Ovary (tissue), 3 donors: Measurements from ENCODE around the gene TUBA4B.

Experiments
- EP300 ChIP-seq: sonication (generic); formaldehyde crosslinking; IDR thresholded peaks from one replicate; pipeline ENCODE4 v1.6.1; 2017; ENCODE audit warnings: antibody characterized with exemption
- POLR2A ChIP-seq: fragments of 450-650 bp; IDR thresholded peaks from one replicate; pipeline ENCODE4 v1.6.1; 2017; ENCODE audit warnings: antibody characterized with exemption, mild to moderate bottlenecking, moderate library complexity
- TF ChIP-seq, protein P1 (sequence below), 3 donors: fragments of 450-650 bp in 2 of 3; fragments of 200-600 bp in 1 of 3; IDR thresholded peaks; one replicate each; pipeline versions ENCODE4 v1.5.1 to v1.8.0; 2016 to 2022; ENCODE audit warnings: antibody characterized with exemption in 3 of 3, mild to moderate bottlenecking in 1 of 3
- donor health status: DM: no; HTN: no; CAD: no.

DNA sequence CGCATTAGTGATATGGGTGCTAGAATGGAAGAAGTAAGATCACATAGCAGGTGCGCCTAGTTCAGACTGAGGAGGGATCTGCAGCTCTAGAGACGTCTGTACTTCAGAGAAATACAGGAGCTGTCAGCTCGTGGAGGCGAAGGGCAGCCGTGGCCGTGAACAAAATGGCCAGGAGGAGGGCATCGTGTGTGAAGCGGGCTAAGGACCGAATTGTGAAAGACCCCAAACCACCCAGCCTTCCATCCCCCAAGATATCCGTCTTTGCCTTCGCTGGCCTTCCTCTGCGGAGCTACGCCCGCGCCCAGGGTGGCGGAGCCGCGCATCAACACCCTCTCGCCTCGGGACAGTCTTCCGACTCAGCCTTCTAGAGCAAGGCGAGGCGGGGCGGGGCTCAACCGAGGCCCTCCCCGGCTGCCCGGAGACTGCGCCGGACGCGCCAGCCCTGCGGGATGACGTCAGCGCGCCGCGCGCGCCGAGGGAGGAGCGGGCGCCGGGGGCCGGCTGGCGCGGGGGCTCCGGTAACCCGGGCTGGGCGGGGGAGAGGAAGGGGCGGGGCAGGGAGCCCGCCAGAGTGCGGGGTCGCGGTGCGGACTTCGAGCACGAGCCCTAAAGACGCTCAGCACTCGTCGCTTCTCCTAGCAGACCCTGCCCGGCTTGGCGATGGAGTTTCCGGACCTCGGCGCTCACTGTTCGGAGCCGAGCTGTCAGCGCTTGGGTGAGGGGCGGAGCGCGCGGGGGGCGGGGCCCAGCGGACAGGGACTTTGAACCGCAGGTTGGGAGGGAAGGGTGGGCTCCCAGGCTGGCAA, 46.5 kb upstream of the TUBA4B start, which contains the start of gene ZFAND2B:
- TF ChIP-seq, protein P1, sequence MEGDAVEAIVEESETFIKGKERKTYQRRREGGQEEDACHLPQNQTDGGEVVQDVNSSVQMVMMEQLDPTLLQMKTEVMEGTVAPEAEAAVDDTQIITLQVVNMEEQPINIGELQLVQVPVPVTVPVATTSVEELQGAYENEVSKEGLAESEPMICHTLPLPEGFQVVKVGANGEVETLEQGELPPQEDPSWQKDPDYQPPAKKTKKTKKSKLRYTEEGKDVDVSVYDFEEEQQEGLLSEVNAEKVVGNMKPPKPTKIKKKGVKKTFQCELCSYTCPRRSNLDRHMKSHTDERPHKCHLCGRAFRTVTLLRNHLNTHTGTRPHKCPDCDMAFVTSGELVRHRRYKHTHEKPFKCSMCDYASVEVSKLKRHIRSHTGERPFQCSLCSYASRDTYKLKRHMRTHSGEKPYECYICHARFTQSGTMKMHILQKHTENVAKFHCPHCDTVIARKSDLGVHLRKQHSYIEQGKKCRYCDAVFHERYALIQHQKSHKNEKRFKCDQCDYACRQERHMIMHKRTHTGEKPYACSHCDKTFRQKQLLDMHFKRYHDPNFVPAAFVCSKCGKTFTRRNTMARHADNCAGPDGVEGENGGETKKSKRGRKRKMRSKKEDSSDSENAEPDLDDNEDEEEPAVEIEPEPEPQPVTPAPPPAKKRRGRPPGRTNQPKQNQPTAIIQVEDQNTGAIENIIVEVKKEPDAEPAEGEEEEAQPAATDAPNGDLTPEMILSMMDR (IDR thresholded peaks at IDR 0.05) = peak in 2 of 3 donors; percentile 27 to 29
- TF ChIP-seq POLR2A = peak; percentile 96
- no peak for TF ChIP-seq EP300
